GM19438 (cell line): ENCODE data around the gene PRKCE.

ENCODE experiments used
- ATAC-seq: cut with Tn5 transposase; IDR thresholded peaks from one replicate; pipeline ENCODE4 v1.9.1; 2021; ENCODE audit warnings: low read depth; ENCODE audit not compliant: unreplicated experiment

PRKCE gene

GRCh38 chr2:45651415-45652089 is at the start of gene PRKCE:
Gene PRKCE (plus strand): TSS chr2:45651675.
- ATAC-seq: no peak

DNA sequence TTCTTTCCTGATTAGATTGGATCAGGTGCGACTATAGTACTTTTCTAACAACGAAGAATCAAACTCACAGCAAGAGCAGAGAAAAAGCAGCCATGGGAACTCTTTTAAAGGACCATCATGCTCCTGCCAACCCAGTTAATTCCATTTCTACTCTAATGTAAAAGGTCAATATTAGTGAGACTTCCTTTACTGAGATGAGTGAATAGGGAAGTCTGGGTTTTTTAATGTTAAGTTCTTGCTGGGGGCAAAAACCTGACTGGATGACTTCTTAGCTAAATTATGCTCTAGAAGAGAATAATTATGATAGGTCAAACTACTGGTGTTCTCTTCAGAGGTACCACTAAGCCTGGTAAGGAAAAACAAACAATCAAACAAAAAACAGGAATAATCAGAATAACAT is 48.9 kb upstream of the PRKCE start:
- no peak for ATAC-seq

- no peak for ATAC-seq
These were observed 46.4 kb upstream of the PRKCE start for GRCh38 chr2:45605116-45605515.

GRCh38 chr2:45606796-45607195 is 44.7 kb upstream of the PRKCE start:
- ATAC-seq: no peak

GRCh38 chr2:45607701-45608100 is 43.8 kb upstream of the PRKCE start:
- ATAC-seq: no peak

DNA sequence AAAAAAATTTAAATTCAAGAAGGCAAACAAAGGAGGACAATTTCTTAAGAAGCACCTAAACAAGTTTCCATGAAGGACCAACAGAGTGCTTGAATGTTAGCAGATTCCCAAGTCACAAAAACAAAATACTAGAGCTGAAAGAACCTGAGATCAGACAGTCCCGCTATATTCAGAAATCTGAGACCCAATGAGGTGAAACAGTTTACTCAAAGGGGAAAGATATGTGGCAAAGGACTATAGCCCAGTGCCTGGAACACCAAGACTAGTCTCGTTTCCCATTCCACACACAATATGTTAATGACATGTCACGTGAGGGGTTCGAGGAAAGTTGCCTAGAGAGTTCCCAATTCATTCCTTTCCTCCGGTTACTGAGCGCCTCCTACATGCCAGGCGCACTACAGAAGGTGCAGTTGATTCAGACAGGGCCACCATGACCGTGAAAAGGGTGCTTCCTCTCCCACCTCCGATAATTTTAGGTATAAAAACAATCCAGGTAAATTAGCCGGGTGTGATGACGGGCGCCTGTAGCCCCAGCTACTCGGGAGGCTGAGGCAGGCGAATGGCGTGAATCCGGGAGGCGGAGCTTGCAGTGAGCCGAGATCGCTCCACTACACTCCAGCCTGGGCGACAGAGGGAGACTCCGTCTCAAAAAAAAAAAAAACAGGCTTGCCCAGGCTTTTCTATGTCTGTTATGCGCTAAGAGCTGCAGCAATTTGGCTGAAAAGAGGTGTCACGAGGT is 41.0 kb upstream of the PRKCE start:
- ATAC-seq: peak; percentile 65

DNA sequence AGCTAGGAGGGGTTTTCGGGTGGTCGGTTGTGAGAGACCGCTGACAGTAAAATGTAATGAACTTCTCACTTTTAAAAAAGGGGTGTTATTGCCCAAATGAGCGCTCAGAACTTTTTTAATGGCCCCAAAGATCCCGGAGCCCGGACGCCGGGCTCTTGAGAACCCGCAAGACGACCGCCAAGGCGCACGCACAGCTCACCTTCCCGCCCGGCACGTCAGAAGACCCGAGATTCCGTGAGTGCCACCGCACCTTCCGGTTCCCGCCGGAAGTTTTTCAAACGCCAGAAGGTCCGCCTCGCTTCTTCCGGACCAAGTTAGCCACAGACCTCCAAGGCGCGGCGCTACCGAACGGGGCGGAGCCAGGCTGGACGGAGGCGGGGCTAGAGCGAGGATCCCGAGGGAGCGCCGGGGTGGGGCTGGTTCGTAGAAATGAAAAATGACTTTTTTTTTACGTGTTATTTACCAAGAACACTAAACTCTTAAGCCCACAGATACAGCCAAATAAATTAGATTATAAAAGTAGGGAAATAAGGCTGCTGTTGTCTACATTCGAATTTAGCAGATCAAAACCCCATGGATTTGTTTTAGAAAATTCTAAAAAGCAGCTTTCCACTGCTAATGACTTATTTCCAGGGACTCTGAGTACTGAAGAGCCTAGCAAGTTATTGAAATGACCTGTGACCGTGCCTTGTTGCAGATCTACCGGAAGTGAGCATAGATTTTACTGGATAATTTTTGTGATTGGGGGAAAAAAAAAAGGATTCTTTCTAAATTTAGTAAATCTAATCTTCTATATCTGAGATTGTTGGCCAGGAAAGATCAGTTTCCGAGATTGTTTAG is 40.2 kb upstream of the PRKCE start, which contains the start of gene SRBD1:
Gene SRBD1 (minus strand): TSS at position 248 of the 840 bp plus-strand sequence. CDS start 5,826 bp downstream, outside the sequence.
- peak; percentile 89 for ATAC-seq

DNA sequence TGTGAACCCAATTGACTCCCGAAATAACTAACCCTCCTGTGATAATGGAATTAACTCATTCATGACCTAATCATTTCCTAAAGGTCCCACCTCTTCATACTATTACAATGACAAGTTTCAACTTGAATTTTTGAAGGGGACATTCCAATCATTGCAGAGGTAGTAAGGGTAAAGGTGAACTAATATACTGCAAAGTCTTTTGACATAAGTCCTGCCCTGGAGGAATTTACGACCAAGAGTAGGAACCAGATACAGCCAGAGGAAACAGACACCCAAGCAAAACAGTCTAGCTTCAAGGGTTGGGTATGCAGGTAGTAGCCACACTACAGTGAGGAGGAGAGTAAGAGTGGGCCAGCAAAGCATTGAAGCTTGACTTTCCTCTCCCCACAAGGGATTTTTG is 39.2 kb upstream of the PRKCE start:
- ATAC-seq: no peak

DNA sequence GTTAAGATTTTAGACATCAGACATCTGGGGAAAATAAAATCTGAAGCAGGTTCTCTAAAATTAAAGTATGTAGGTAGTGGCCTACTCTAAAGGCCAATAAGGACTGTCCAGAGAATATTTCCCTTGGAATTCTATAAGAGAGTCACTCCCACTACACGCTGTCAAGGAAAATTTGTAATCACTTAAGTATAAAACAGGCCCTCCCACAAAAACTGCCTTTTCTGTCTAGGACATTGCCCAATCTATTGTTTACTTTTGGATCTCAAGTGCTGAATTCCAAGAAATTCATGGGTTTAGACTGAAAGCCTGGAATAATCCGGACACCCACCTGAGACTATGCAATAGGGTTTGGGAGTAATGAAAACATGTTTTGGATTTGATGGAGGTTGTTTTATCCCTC is 38.7 kb upstream of the PRKCE start:
- no peak for ATAC-seq

GRCh38 chr2:45614330-45614729 is 37.1 kb upstream of the PRKCE start:
- ATAC-seq: no peak

GRCh38 chr2:45614871-45615415 is 36.5 kb upstream of the PRKCE start:
- ATAC-seq: no peak

DNA sequence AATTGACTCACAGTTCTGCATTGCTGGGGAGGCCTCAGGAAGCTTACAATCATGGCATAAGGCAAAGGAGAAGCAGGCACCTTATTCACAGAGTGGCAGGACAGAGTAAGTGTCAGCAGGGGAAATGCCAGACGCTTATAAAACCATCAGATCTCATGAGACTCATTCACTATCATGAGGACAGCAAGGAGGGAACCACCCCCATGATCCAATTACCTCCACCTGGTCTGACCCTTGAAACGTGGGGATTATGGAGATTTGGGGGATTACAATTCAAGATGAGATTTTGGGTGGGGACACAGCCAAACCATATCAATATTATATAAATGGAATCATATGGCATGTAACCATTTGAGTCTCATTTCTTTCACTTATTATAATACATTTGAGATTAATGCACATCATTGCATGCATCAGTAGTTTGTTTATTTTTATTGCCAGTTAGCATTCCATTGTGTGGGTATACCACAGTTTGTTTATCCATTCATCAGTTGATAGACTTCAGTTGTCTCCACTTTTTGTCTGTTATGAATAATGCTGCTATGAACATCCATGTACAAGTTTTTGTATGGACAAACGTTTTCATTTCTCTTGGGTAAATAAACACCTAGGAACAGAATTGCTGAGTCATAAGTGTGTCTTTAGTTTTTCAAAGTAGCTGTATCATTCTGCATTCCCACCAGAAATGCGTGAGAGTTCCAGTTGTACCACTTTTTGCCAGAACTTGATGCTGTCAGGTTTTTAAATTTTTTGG is 34.6 kb upstream of the PRKCE start:
- ATAC-seq: no peak

GRCh38 chr2:45617496-45617895 is 34.0 kb upstream of the PRKCE start:
- no peak for ATAC-seq

- no peak for ATAC-seq
These were observed 29.0 kb upstream of the PRKCE start for GRCh38 chr2:45622336-45623075.

GRCh38 chr2:45623098-45623497 is 28.4 kb upstream of the PRKCE start:
- no peak for ATAC-seq

- ATAC-seq: no peak
These were observed 25.7 kb upstream of the PRKCE start for GRCh38 chr2:45625824-45626223.

- ATAC-seq: no peak
These were observed 24.9 kb upstream of the PRKCE start for GRCh38 chr2:45626387-45627221.

DNA sequence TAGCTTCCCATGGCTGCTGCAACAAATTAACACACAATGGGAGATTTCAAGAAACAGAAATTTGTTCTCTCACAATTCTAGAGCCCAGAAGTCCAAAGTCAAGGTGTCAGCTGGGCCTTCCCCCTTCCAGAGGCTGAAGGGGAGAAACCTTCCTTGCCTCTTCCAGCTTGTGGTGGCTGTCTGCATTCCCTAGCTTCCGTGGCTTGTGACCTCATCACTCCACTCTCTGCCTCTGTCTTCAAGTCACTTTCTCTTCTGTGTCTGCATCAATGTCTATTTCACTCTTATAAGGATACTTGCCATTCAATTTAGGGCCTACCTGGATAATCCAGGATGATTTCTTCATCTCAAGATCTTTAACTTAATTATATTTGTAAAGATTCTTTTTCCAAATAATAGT is 23.6 kb upstream of the PRKCE start:
- no peak for ATAC-seq

- no peak for ATAC-seq
These were observed 21.5 kb upstream of the PRKCE start for GRCh38 chr2:45629971-45630370.
